OCI-LY7 (cell line): ENCODE data around the gene MIOS. TPM values are rescaled to one million over a fixed set of nuclear protein-coding genes. Genes with fewer than 3 reads are reported as not detected.

Source experiments
- BruUV-seq: library from RNA; stranded (reverse); fragments of 400-500 nt; replicated peaks from 2 replicates; lab custom pipeline; 2021; lab: Mats Ljungman, UMichigan
- CTCF ChIA-PET: fragments of 300-600 bp; sonication (Branson Sonifier 250); formaldehyde crosslinking; loops from one replicate; lab custom pipeline; 2022; ENCODE audit warnings: antibody characterized with exemption; ENCODE audit not compliant: unreplicated experiment; lab: Charles Lee
- POLR2A ChIA-PET: fragments of 300-600 bp; sonication (Branson Sonifier 250); formaldehyde crosslinking; loops from one replicate; lab custom pipeline; 2022; ENCODE audit warnings: antibody characterized with exemption; lab: Charles Lee
- DNase-seq: peaks from one replicate; pipeline ENCODE4 v3.0.0-alpha.2; 2015; ENCODE audit warnings: low spot score
- H2AFZ ChIP-seq: fragments of 200-600 bp; sonication (generic), shearing (Covaris generic); 2 replicates; pipeline ENCODE4 v1.6.1; 2014; ENCODE audit warnings: mild to moderate bottlenecking, antibody characterized with exemption, low read length, moderate library complexity
- H3K27ac ChIP-seq: fragments of 200-600 bp; sonication (generic); 2 replicates; pipeline ENCODE4 v1.5.1; 2014; ENCODE audit warnings: mixed run types, low read depth, mild to moderate bottlenecking, moderate library complexity, low read length, inconsistent platforms; ENCODE audit not compliant: poor library complexity, severe bottlenecking
- H3K36me3 ChIP-seq: fragments of 200-600 bp; sonication (generic); 2 replicates; pipeline ENCODE4 v1.6.1; 2014; ENCODE audit warnings: mild to moderate bottlenecking, antibody characterized with exemption, low read length, moderate library complexity, mixed read lengths; ENCODE audit not compliant: insufficient read depth
- H3K4me1 ChIP-seq: fragments of 200-600 bp; sonication (generic); 2 replicates; pipeline ENCODE4 v1.5.1; 2014; ENCODE audit warnings: mild to moderate bottlenecking, low read length; ENCODE audit not compliant: insufficient read depth, poor library complexity, severe bottlenecking
- H3K4me2 ChIP-seq: fragments of 200-600 bp; sonication (generic); 2 replicates; pipeline ENCODE4 v1.6.1; 2014; ENCODE audit warnings: mild to moderate bottlenecking, low read length
- H3K4me3 ChIP-seq: fragments of 200-600 bp; sonication (generic); 2 replicates; pipeline ENCODE4 v1.5.1; 2014; ENCODE audit warnings: mild to moderate bottlenecking, low read depth, low read length; ENCODE audit not compliant: poor library complexity, severe bottlenecking
- H3K79me2 ChIP-seq: fragments of 200-600 bp; sonication (generic); 2 replicates; pipeline ENCODE4 v1.6.1; 2016; ENCODE audit warnings: low read depth, mild to moderate bottlenecking, low read length, moderate library complexity, mixed read lengths; ENCODE audit not compliant: insufficient read depth
- H3K9me2 ChIP-seq: fragments of 200-600 bp; sonication (generic); 2 replicates; pipeline ENCODE4 v1.6.1; 2016; ENCODE audit warnings: mild to moderate bottlenecking, low read length, mixed read lengths; ENCODE audit not compliant: insufficient read depth
- H3K9me3 ChIP-seq: fragments of 200-600 bp; sonication (generic); 2 replicates; pipeline ENCODE4 v1.6.1; 2014; ENCODE audit warnings: mild to moderate bottlenecking, mixed run types, low read length, mixed read lengths
- H4K20me1 ChIP-seq: fragments of 200-600 bp; sonication (generic); 2 replicates; pipeline ENCODE4 v1.6.1; 2014; ENCODE audit warnings: mild to moderate bottlenecking, antibody characterized with exemption, low read length, moderate library complexity, mixed read lengths; ENCODE audit not compliant: insufficient read depth
- CTCF ChIP-seq: fragments of 200-600 bp; sonication (generic); conservative IDR thresholded peaks from 2 replicates; pipeline ENCODE4 v1.5.1; 2014; ENCODE audit warnings: mild to moderate bottlenecking, antibody characterized with exemption, low read length, moderate library complexity, mixed read lengths
- EZH2phosphoT487 ChIP-seq: fragments of 200-600 bp; sonication (generic); IDR thresholded peaks from 2 replicates; pipeline ENCODE4 v1.6.1; 2018; ENCODE audit warnings: low read depth, borderline replicate concordance, mild to moderate bottlenecking, mixed run types, antibody characterized with exemption, low read length, moderate library complexity, mixed read lengths
- intact Hi-C: fragments of 100-400 bp; cut with micrococcal nuclease; formaldehyde crosslinking; loops from one replicate; pipeline ENCODE4 v1.10.0; 2022; ENCODE audit not compliant: unreplicated experiment
- total RNA-seq, 2 experiments: library from RNA; depleted of rRNA in 1 of 2; stranded (reverse); fragments of >200 nt in 1 of 2; shearing (Covaris generic) in 1 of 2; gene quantifications; 2 replicates each; pipeline ENCODE4 v1.2.3, GENCODE V29; 2014 to 2022

The MIOS gene
- total RNA-seq, 2 experiments from 2014 or later, result 24.9 to 25.8 TPM

DNA sequence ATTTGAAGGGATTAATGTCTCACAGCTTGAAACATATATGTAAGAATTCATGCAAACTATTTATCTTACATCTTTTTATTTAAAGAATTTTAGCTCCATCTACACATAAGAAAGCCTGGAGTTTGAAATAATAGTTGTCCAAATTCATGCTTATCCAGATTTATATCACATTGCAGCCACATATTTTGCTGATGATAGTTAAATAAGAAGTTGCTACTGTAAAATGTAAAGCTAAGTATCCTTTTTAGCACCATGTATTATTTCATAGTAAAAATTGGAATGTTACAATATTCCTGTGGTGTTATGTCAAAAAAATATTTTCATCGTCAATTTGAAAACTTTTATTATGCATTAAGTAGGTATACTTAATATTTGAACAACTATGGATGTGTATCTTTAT is 46.5 kb downstream of the MIOS start:
- no peaks in the 10 kb centered on the region for H4K20me1 ChIP-seq
- BruUV-seq, result no TSS peak
- no peaks in the 10 kb centered on the region for H3K4me1 ChIP-seq
- H3K36me3 ChIP-seq, result no peaks in the 10 kb centered on the region
- H2AFZ ChIP-seq, result no peak overlapping the region
- intact Hi-C loops, result no loop called here
- H3K9me3 ChIP-seq, result no peaks in the 10 kb centered on the region
- H3K4me2 ChIP-seq, result no peak overlapping the region
- no peaks in the 10 kb centered on the region for H3K9me2 ChIP-seq
- no peaks in the 10 kb centered on the region for H3K79me2 ChIP-seq
- no peak for TF ChIP-seq CTCF
- TF ChIP-seq EZH2phosphoT487, result no peak
- H3K4me3 ChIP-seq, result no peak overlapping the region
- ChIA-PET POLR2A (interaction anchor here (0.6 to 1.2 kb wide), 5 partner anchors 11 to 801 kb away, joined by 3 to 5 read pairs (median 3); no protein-coding TSS in a partner anchor), CTCF (no interaction called here)
- no peak overlapping the region for H3K27ac ChIP-seq
- no peak for DNase-seq

GRCh38 chr7:7614018-7614741 is 47.5 kb downstream of the MIOS start:
- ChIA-PET CTCF (no interaction called here), POLR2A (interaction anchor here (1.5 kb wide), 1 partner anchor 10 kb away, joined by 4 read pairs; no protein-coding TSS in a partner anchor)
- TF ChIP-seq CTCF (no peak), EZH2phosphoT487 (no peak)
- Histone ChIP-seq H3K9me3 (no peaks in the 10 kb centered on the region), H3K79me2 (no peaks in the 10 kb centered on the region), H3K4me2 (no peak overlapping the region), H2AFZ (no peak overlapping the region), H3K27ac (no peak overlapping the region), H4K20me1 (no peaks in the 10 kb centered on the region), H3K9me2 (no peaks in the 10 kb centered on the region), H3K4me1 (no peaks in the 10 kb centered on the region), H3K4me3 (no peak overlapping the region), H3K36me3 (no peaks in the 10 kb centered on the region)
- intact Hi-C loops, result no loop called here
- no TSS peak for BruUV-seq
- DNase-seq, result no peak

GRCh38 chr7:7617550-7617949 is 50.9 kb downstream of the MIOS start:
- ChIA-PET CTCF (no interaction called here), POLR2A (no interaction called here)
- Histone ChIP-seq H3K27ac (no peak overlapping the region), H3K79me2 (no peaks in the 10 kb centered on the region), H4K20me1 (no peaks in the 10 kb centered on the region), H3K36me3 (no peaks in the 10 kb centered on the region), H3K9me3 (no peaks in the 10 kb centered on the region), H2AFZ (no peak overlapping the region), H3K4me3 (no peak overlapping the region), H3K4me2 (no peak overlapping the region), H3K4me1 (no peaks in the 10 kb centered on the region), H3K9me2 (no peaks in the 10 kb centered on the region)
- intact Hi-C loops, result no loop called here
- no TSS peak for BruUV-seq
- DNase-seq, result no peak
- TF ChIP-seq CTCF (no peak), EZH2phosphoT487 (no peak)
